AG04449 (cell line): Measurements from ENCODE around the gene TTN.

Experiments
- CTCF ChIA-PET: fragments of 350-600 bp; formaldehyde crosslinking; extraction: SDS; loops from one replicate; lab custom pipeline; 2021; ENCODE audit warnings: antibody characterized with exemption; lab: Yijun Ruan, JAX
- POLR2A ChIA-PET: fragments of 400-600, 350-600 bp; formaldehyde crosslinking; extraction: SDS; loops from one replicate; lab custom pipeline; 2020; ENCODE audit warnings: antibody characterized with exemption, inconsistent platforms; lab: Yijun Ruan, JAX
- DNase-seq: peaks from one replicate; pipeline ENCODE4 v3.0.0-alpha.2; 2010; ENCODE audit warnings: low read depth, low spot score
- H3K4me3 ChIP-seq: 2 replicates; pipeline ENCODE4 v1.5.1; 2011; ENCODE audit warnings: low read depth, mild to moderate bottlenecking, control low read depth, low read length
- CTCF ChIP-seq: IDR thresholded peaks from one replicate; pipeline ENCODE4 v1.5.1; 2011; ENCODE audit warnings: mild to moderate bottlenecking, moderate library complexity, low read length, control low read depth, inconsistent platforms; ENCODE audit not compliant: insufficient read depth; ENCODE audit errors: missing control alignments

Gene TTN

GRCh38 chr2:178824181-178824580, 17.0 kb upstream of the TTN start:
- ChIA-PET POLR2A (no interaction called here), CTCF (no interaction called here)
- TF ChIP-seq CTCF = no peak
- no peak for DNase-seq
- H3K4me3 ChIP-seq = no peak overlapping the region

- no peak for DNase-seq
- TF ChIP-seq CTCF = no peak
- H3K4me3 ChIP-seq = no peak overlapping the region
- POLR2A ChIA-PET = no interaction called here
- CTCF ChIA-PET = no interaction called here
These were observed 12.8 kb upstream of the TTN start for GRCh38 chr2:178819992-178820391.

GRCh38 chr2:178819147-178819875, 12.1 kb upstream of the TTN start:
- no peak for TF ChIP-seq CTCF
- H3K4me3 ChIP-seq = no peak overlapping the region
- CTCF ChIA-PET = interaction anchor here (1.3 kb wide), 1 partner anchor 72 kb away, joined by 6 read pairs; no protein-coding TSS in a partner anchor
- POLR2A ChIA-PET = no interaction called here
- DNase-seq = no peak

- POLR2A ChIA-PET = no interaction called here
- CTCF ChIA-PET = interaction anchor here (1.0 to 1.5 kb wide), 2 partner anchors 16 to 79 kb away, joined by 3 to 5 read pairs; no protein-coding TSS in a partner anchor
- no peak overlapping the region for H3K4me3 ChIP-seq
- no peak for DNase-seq
- TF ChIP-seq CTCF = no peak
These were observed 4.7 kb upstream of the TTN start for GRCh38 chr2:178811901-178812300.

GRCh38 chr2:178811045-178811444, 3.8 kb upstream of the TTN start:
- POLR2A ChIA-PET = no interaction called here
- DNase-seq = no peak
- CTCF ChIA-PET = interaction anchor here (1.0 kb wide), 1 partner anchor 80 kb away, joined by 3 read pairs; no protein-coding TSS in a partner anchor
- H3K4me3 ChIP-seq = no peak overlapping the region
- TF ChIP-seq CTCF = no peak

GRCh38 chr2:178810422-178810821, 3.2 kb upstream of the TTN start:
- ChIA-PET POLR2A (no interaction called here), CTCF (no interaction called here)
- no peak overlapping the region for H3K4me3 ChIP-seq
- no peak for TF ChIP-seq CTCF
- no peak for DNase-seq
